ENCODE results near the gene RSPO3. TPM values are rescaled to one million over a fixed set of nuclear protein-coding genes. Genes with fewer than 3 reads are reported as not detected.

RSPO3 gene
- total RNA-seq, 4 donors from 2014 or later: 61.0 to 117 (median 79.6) TPM

DNA sequence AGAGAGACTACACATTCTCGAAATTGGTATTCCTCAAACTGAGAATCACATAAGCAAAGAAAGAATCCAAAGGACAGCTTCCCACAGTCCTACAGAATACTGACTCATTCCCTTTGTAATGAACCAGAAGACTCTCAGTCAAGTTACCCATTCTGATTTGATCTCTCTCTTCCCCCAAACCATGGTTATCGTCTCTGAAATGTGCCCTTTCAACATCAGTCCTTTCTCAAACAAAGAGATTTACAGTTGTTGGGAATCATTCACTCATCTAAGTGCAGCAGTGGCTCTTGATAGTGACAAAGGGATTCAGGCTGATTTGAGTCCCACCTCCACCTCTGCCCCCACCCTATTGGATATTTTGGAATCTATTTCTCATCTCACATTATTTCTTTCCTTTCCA lies 15.0 kb upstream of the RSPO3 start:
- H3K27me3 ChIP-seq: no peaks in the 10 kb centered on the region
- H3K36me3 ChIP-seq: no peaks in the 10 kb centered on the region
- no peaks in the 10 kb centered on the region for H3K9me3 ChIP-seq
- no peak overlapping the region for H3K4me3 ChIP-seq
- 72 to 77% methylated on average over 2 of the region's 2 CpGs for WGBS, 2 donors (ENCODE audit: low coverage in 1 of 2)
- TF ChIP-seq, protein P1, sequence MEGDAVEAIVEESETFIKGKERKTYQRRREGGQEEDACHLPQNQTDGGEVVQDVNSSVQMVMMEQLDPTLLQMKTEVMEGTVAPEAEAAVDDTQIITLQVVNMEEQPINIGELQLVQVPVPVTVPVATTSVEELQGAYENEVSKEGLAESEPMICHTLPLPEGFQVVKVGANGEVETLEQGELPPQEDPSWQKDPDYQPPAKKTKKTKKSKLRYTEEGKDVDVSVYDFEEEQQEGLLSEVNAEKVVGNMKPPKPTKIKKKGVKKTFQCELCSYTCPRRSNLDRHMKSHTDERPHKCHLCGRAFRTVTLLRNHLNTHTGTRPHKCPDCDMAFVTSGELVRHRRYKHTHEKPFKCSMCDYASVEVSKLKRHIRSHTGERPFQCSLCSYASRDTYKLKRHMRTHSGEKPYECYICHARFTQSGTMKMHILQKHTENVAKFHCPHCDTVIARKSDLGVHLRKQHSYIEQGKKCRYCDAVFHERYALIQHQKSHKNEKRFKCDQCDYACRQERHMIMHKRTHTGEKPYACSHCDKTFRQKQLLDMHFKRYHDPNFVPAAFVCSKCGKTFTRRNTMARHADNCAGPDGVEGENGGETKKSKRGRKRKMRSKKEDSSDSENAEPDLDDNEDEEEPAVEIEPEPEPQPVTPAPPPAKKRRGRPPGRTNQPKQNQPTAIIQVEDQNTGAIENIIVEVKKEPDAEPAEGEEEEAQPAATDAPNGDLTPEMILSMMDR (IDR thresholded peaks at IDR 0.05): no peak
- peaks cover 3 to 35% (median 6%) of the 10 kb centered on the region in 3 donors for H3K4me1 ChIP-seq
- no peak for ATAC-seq
- peak overlapping the region in 1 of 4 donors; percentile 7 for H3K27ac ChIP-seq

DNA sequence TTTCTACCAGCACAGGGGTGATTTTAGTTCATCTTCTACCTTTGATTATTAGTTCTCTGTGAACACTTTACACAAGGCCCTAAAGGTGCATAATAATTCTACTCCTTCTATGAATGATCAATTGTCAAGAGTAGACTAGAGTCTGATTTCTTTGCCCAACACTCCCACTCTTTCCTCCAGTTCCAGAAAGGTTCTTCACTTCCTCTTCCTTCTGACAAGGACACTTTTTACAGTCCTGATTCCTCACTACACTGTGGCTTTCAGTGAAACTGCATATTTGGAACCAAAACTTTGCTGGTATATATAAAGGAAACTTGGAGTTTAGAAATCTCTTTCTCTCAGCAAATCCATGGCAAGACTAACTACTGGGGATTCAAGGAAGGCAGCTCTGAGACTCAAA lies 10.6 kb upstream of the RSPO3 start:
- H3K4me1 ChIP-seq: peaks cover 0 to 9% (median 0%) of the 10 kb centered on the region in 3 donors
- H3K27me3 ChIP-seq: no peaks in the 10 kb centered on the region
- TF ChIP-seq POLR2A (IDR thresholded peaks at IDR 0.05) (no peak), POLR2AphosphoS5 (IDR thresholded peaks at IDR 0.05) (no peak), EP300 (IDR thresholded peaks at IDR 0.05) (no peak)
- TF ChIP-seq, protein P1 (IDR thresholded peaks at IDR 0.05): no peak
- H3K36me3 ChIP-seq: no peaks in the 10 kb centered on the region
- no peak overlapping the region for H3K27ac ChIP-seq
- H3K9me3 ChIP-seq: no peaks in the 10 kb centered on the region
- H3K4me3 ChIP-seq: no peak overlapping the region
- no peak for ATAC-seq

DNA sequence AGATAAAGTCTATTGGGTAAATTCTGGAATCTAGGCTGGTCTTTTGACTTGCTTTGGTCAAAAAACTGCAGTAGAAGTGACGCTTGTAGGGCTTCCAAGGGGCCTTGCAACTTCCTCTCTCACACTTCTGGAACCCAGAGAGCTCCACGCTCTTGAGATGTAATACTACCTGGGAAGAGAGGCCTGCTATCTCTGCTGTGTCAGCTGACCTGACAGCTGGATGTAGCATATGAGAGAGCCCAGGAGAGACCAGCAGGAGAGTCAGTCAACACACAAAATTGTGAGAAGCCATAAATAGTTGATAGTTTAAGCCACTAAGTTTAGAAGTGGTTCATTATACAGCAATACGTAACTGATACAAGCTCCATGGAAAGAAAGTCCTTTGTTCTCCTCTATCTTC lies 7.8 kb upstream of the RSPO3 start:
- Histone ChIP-seq H3K27ac (no peak overlapping the region), H3K4me1 (peaks cover 0 to 22% (median 2%) of the 10 kb centered on the region in 3 donors), H3K36me3 (no peaks in the 10 kb centered on the region), H3K27me3 (no peaks in the 10 kb centered on the region), H3K9me3 (no peaks in the 10 kb centered on the region), H3K4me3 (no peak overlapping the region)
- WGBS, 2 donors (ENCODE audit: low coverage in 1 of 2): 93% methylated on average over 1 of the region's 3 CpGs; no CpG with 5 or more reads in 1 of the 2 donors
- ATAC-seq: no peak
- TF ChIP-seq POLR2AphosphoS5 (IDR thresholded peaks at IDR 0.05): no peak

DNA sequence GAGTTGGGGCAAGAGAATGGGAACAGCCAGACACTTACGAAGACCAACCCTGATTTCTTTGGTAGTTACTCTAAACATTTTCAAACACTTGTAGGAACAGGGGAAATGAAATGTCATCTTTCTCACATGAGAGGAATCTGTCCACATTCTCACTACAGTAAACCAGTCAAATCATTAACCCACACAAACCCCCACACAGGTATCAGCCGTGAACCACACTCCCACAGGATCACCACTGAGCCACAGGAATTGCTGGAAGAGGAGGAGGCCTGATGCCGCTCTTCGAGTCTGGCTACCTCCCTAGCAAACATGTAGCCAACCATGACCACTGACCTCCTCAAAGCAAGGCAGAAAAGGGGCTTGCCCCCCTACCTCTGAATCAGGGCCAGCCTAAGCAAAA lies 6.9 kb upstream of the RSPO3 start:
- peaks cover 0 to 30% (median 2%) of the 10 kb centered on the region in 3 donors for H3K4me1 ChIP-seq
- H3K9me3 ChIP-seq: no peaks in the 10 kb centered on the region
- H3K4me3 ChIP-seq: no peak overlapping the region
- TF ChIP-seq EP300 (IDR thresholded peaks at IDR 0.05): no peak
- TF ChIP-seq, protein P1 (IDR thresholded peaks at IDR 0.05): no peak
- no peak for TF ChIP-seq POLR2A (IDR thresholded peaks at IDR 0.05)
- no peak for TF ChIP-seq POLR2AphosphoS5 (IDR thresholded peaks at IDR 0.05)
- H3K36me3 ChIP-seq: no peaks in the 10 kb centered on the region
- no peak overlapping the region for H3K27ac ChIP-seq
- no peaks in the 10 kb centered on the region for H3K27me3 ChIP-seq
- ATAC-seq: no peak
- 56 to 100% methylated on average over 2 to 3 of the region's 4 CpGs for WGBS, 2 donors (ENCODE audit: low coverage in 1 of 2)

DNA sequence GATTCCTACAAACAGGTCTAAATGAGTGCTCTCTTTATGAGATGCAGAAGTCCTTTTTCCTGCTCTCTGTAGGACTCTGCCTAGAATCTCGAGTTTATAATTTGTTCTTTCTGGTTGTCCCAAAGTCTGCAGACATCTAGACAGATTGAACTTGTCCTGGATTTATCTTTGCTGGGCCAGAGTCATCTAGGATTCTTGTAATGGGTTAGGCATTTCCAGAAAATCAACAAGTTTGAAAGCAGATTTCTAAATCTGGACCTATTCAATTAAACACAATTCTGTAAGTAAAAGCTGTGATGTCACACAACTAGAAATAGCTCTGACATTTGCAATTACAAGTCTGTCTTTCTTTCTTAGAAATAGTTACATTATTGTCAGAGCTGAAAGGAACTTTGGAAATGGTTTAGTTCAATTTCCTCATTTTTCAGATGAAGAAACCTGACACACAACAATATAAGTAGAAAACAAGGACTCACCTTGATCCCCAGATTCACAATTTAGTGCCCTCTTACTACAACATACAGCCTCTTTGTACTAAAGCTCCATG lies 4.2 kb upstream of the RSPO3 start:
- WGBS, 2 donors (ENCODE audit: low coverage in 1 of 2): 9 to 13% methylated on average over 1 of the region's 1 CpG
- peaks cover 0 to 48% (median 2%) of the 10 kb centered on the region in 3 donors for H3K4me1 ChIP-seq
- TF ChIP-seq, protein P1 (IDR thresholded peaks at IDR 0.05): no peak
- TF ChIP-seq EP300 (IDR thresholded peaks at IDR 0.05): no peak
- TF ChIP-seq POLR2AphosphoS5 (IDR thresholded peaks at IDR 0.05): peak; percentile 82
- TF ChIP-seq POLR2A (IDR thresholded peaks at IDR 0.05): no peak
- peaks cover 3% of the 10 kb centered on the region for H3K27me3 ChIP-seq
- no peaks in the 10 kb centered on the region for H3K9me3 ChIP-seq
- ATAC-seq: no peak
- no peak overlapping the region for H3K4me3 ChIP-seq
- H3K36me3 ChIP-seq: no peaks in the 10 kb centered on the region
- peak overlapping the region in 3 of 4 donors; percentile 8 to 61 (median 47) for H3K27ac ChIP-seq
